HepG2 (cell line): ENCODE measurements around the gene PSMC3IP. TPM values are rescaled to one million over a fixed set of nuclear protein-coding genes. Genes with fewer than 3 reads are reported as not detected.

ENCODE experiments used
- ATAC-seq: fragments of 200-7000 bp; cut with Tn5 transposase; 3 replicates; pipeline ENCODE4 v1.9.1; 2020; ENCODE audit warnings: mild to moderate bottlenecking, moderate library complexity
- BruUV-seq: library from RNA; stranded (reverse); fragments of 400-500 nt; replicated peaks from 2 replicates; lab custom pipeline; 2021; lab: Mats Ljungman, UMichigan
- CTCF ChIA-PET: fragments of 300-600 bp; formaldehyde crosslinking; extraction: SDS; loops from one replicate; lab custom pipeline; 2021; ENCODE audit warnings: low total read pairs, inconsistent platforms, low intra/inter-chr PET ratio; lab: Yijun Ruan, JAX
- POLR2A ChIA-PET: fragments of 350-600 bp; sonication (Branson Sonifier 250); formaldehyde crosslinking; loops from one replicate; lab custom pipeline; 2020; ENCODE audit warnings: antibody characterized with exemption, inconsistent platforms; lab: Yijun Ruan, JAX
- DNase-seq: peaks from one replicate; pipeline ENCODE4 v3.0.0-alpha.2; 2015; ENCODE audit warnings: low spot score
- FAIRE-seq: peaks from 3 replicates; lab custom pipeline; 2011; peaks lifted over from hg19 to GRCh38; lab: Jason Lieb, UNC
- H2AFZ ChIP-seq: one replicate; pipeline ENCODE4 v1.6.1; 2011; ENCODE audit warnings: low read length, inconsistent platforms
- H3K27ac ChIP-seq: fragments of 300-600 bp; 3 replicates; pipeline ENCODE4 v1.8.0; 2011; ENCODE audit warnings: mixed run types, mild to moderate bottlenecking, mixed read lengths, low read length, inconsistent platforms; ENCODE audit not compliant: insufficient read depth; ENCODE audit errors: extremely low read length
- H3K27me3 ChIP-seq, 2 experiments: fragments of 200-600 bp in 1 of 2; 2 replicates in 1 of 2; 3 replicates in 1 of 2; pipeline versions ENCODE4 v1.6.0 to v1.8.0; 2011; ENCODE audit warnings: low read length in 2 of 2, mild to moderate bottlenecking in 2 of 2, moderate library complexity in 2 of 2, inconsistent platforms in 1 of 2; ENCODE audit not compliant: insufficient read depth in 2 of 2, control insufficient read depth in 1 of 2
- H3K36me3 ChIP-seq, 2 experiments: fragments of 200-600 bp in 1 of 2; replicated peaks in 1 of 2; 2 replicates in 1 of 2; 3 replicates in 1 of 2; pipeline versions ENCODE4 v1.5.1 to v1.8.0; 2011; ENCODE audit warnings: low read length in 2 of 2, inconsistent platforms in 1 of 2; ENCODE audit not compliant: insufficient read depth in 2 of 2, control insufficient read depth in 1 of 2
- H3K4me1 ChIP-seq: 2 replicates; pipeline ENCODE4 v1.5.1; 2012; ENCODE audit warnings: low read length, inconsistent platforms; ENCODE audit not compliant: insufficient read depth
- H3K4me2 ChIP-seq: 2 replicates; pipeline ENCODE4 v1.6.0; 2011; ENCODE audit warnings: low read depth, low read length, inconsistent platforms
- H3K4me3 ChIP-seq, 3 experiments: fragments of 200-600 bp in 1 of 3; sonication (generic), shearing (Covaris generic) in 1 of 3; replicated peaks in 1 of 3; 2 replicates each; pipeline ENCODE4 v1.5.1; 2011 to 2016; ENCODE audit warnings: low read length in 3 of 3, inconsistent platforms in 2 of 3, low read depth in 2 of 3, mild to moderate bottlenecking in 2 of 3, control low read depth in 1 of 3, mixed read lengths in 1 of 3; ENCODE audit not compliant: insufficient read depth in 1 of 3
- H3K79me2 ChIP-seq: one replicate; pipeline ENCODE4 v1.6.1; 2011; ENCODE audit warnings: low read length, inconsistent platforms; ENCODE audit not compliant: insufficient read depth
- H3K9ac ChIP-seq: 2 replicates; pipeline ENCODE4 v1.6.0; 2011; ENCODE audit warnings: mild to moderate bottlenecking, low read depth, low read length, inconsistent platforms; ENCODE audit not compliant: insufficient read depth
- H3K9me3 ChIP-seq: 2 replicates; pipeline ENCODE4 v1.5.1; 2012; ENCODE audit warnings: mild to moderate bottlenecking, low read length
- H4K20me1 ChIP-seq: 2 replicates; pipeline ENCODE4 v1.6.0; 2011; ENCODE audit warnings: inconsistent platforms, mild to moderate bottlenecking, low read length, moderate library complexity; ENCODE audit not compliant: insufficient read depth
- AGO2 ChIP-seq: fragments of 200-400 bp; formaldehyde crosslinking; optimal IDR thresholded peaks from 2 replicates; pipeline ENCODE3; 2017; ENCODE audit warnings: mild to moderate bottlenecking, low read depth, low read length, moderate library complexity
- NFE2L2 ChIP-seq: fragments of 150-350 bp; IDR thresholded peaks from 2 replicates; pipeline ENCODE4 v1.6.1; 2014; ENCODE audit warnings: low read length
- PRDM15 ChIP-seq: sonication (generic); formaldehyde crosslinking; IDR thresholded peaks from 2 replicates; pipeline ENCODE4 v1.4.0; 2020; ENCODE audit warnings: missing genetic modification reagents
- RARA ChIP-seq: IDR thresholded peaks from 2 replicates; pipeline ENCODE4 v1.6.1; 2016; ENCODE audit warnings: missing genetic modification reagents, missing compliant biosample characterization
- RBFOX2 ChIP-seq: fragments of 200-400 bp; formaldehyde crosslinking; IDR thresholded peaks from 2 replicates; pipeline ENCODE4 v1.6.1; 2017; ENCODE audit warnings: low read depth, mild to moderate bottlenecking, low read length
- REXO4 ChIP-seq: sonication (generic); formaldehyde crosslinking; IDR thresholded peaks from 2 replicates; pipeline ENCODE4 v1.8.0; 2022; ENCODE audit warnings: missing genetic modification reagents, mild to moderate bottlenecking, borderline replicate concordance
- TRIM22 ChIP-seq: fragments of 450-650 bp; IDR thresholded peaks from 2 replicates; pipeline ENCODE4 v1.6.1; 2017
- ZC3H13 ChIP-seq: sonication (generic); formaldehyde crosslinking; IDR thresholded peaks from 2 replicates; pipeline ENCODE4 v1.8.1; 2023; ENCODE audit warnings: mild to moderate bottlenecking, missing genetic modification reagents, moderate library complexity
- ZFP62 ChIP-seq: sonication (generic); formaldehyde crosslinking; IDR thresholded peaks from 2 replicates; pipeline ENCODE4 v1.4.0; 2020; ENCODE audit warnings: missing genetic modification reagents
- ZMYM3 ChIP-seq: sonication (generic); formaldehyde crosslinking; IDR thresholded peaks from 2 replicates; pipeline ENCODE4 v1.5.1; 2020; ENCODE audit warnings: mild to moderate bottlenecking, missing genetic modification reagents
- ZNF354B ChIP-seq: sonication (generic); formaldehyde crosslinking; IDR thresholded peaks from 2 replicates; pipeline ENCODE4 v1.8.0; 2022; ENCODE audit warnings: mild to moderate bottlenecking, missing genetic modification reagents
- ZNF552 ChIP-seq: sonication (generic); formaldehyde crosslinking; IDR thresholded peaks from 2 replicates; pipeline ENCODE4 v1.9.0; 2022; ENCODE audit warnings: missing genetic modification reagents, mild to moderate bottlenecking, borderline replicate concordance
- ZNF724P ChIP-seq: sonication (generic); formaldehyde crosslinking; IDR thresholded peaks from 2 replicates; pipeline ENCODE4 v1.8.0; 2022; ENCODE audit warnings: missing genetic modification reagents, borderline replicate concordance
- WGBS: methylation state at CpG from one replicate; pipeline ENCODE4 v1.1.6; 2017; ENCODE audit warnings: low lambda C conversion rate; 5-methylcytosine and 5-hydroxymethylcytosine counted together
- in situ Hi-C: cut with HindIII; loops from 2 replicates; pipeline ENCODE4 v1.10.0; 2017; ENCODE audit warnings: low pct_unique_long_range_greater_than_20kb; ENCODE audit not compliant: extremely low pct_ligation_motif_present
- intact Hi-C: fragments of 100-400 bp; cut with micrococcal nuclease; formaldehyde crosslinking; loops from one replicate; pipeline ENCODE4 v1.10.0; 2022; ENCODE audit not compliant: unreplicated experiment
- polyA plus RNA-seq, 8 experiments: library from polyadenylated mRNA; depleted of rRNA in 3 of 8; stranded (reverse) in 7 of 8; unstranded in 1 of 8; fragments of >200 nt; fragmentation: Illumina TruSeq in 4 of 8; extraction: Trizol in 4 of 8; gene quantifications; 2 replicates each; pipeline versions ENCODE4 v1.2.1 to v1.2.3, GENCODE V29; 2011 to 2016; ENCODE audit warnings: low read depth in 4 of 8, missing spikeins in 1 of 8, mixed read lengths in 1 of 8; ENCODE audit not compliant: insufficient read depth in 1 of 8
- total RNA-seq, 5 experiments: library from RNA; depleted of rRNA; stranded (reverse); fragments of >200 nt; fragmentation: Illumina TruSeq; extraction: Trizol; gene quantifications; 2 replicates each; pipeline ENCODE4 v1.2.3, GENCODE V29; 2016; ENCODE audit warnings: low read depth in 1 of 5
- TF ChIP-seq, protein P1 (sequence below): sonication (generic); formaldehyde crosslinking; IDR thresholded peaks from 2 replicates; pipeline ENCODE4 v1.4.0; 2020; ENCODE audit warnings: missing genetic modification reagents
- TF ChIP-seq, protein P2 (sequence below): sonication (generic); formaldehyde crosslinking; IDR thresholded peaks from 2 replicates; pipeline ENCODE4 v1.5.0; 2020; ENCODE audit warnings: mild to moderate bottlenecking, missing genetic modification reagents

PSMC3IP gene
- total and polyA plus RNA-seq, 2 of the 13 experiments (the other 11 are each of a cell fraction or from before 2014, with no cell fraction given) = 6.5 to 22.4 TPM

DNA sequence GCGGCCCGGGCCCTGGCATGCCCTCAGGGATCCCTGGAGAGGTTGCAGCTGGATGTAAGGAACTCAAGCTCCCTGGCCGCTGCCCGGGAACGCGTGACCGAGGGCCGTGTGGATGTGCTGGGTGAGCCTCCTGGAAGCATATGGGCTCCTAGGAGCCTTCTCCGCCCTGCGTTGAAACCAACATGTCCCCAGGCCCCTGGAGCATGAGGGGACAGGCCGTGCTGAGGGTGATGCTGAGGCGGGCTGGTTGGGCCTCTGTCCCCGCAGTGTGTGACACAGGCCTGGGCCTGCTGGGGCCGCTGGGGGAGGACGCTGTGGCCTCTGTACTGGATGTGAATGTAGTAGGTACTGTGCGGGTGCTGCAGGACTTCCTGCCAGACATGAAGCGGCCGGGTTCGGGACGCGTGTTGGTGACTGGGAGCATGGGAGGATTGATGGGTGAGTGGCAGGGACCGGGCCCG is 30.5 kb downstream of the PSMC3IP start:
- Histone ChIP-seq H2AFZ (no peak overlapping the region), H4K20me1 (no peaks in the 10 kb centered on the region), H3K9me3 (no peaks in the 10 kb centered on the region), H3K4me3 (no peak overlapping the region), H3K36me3 (peaks cover 0 to 14% of the 10 kb centered on the region in 2 experiments; a peak in 3 of 5 replicates), H3K79me2 (no peaks in the 10 kb centered on the region), H3K4me2 (no peak overlapping the region), H3K27ac (no peak overlapping the region), H3K27me3 (no peaks in the 10 kb centered on the region), H3K4me1 (peaks cover 65% of the 10 kb centered on the region), H3K9ac (no peak overlapping the region)
- POLR2A ChIA-PET = interaction anchor here (2.6 to 6.1 kb wide), 2 partner anchors 10 to 17 kb away, joined by 15 to 45 read pairs; partner anchors contain the start of gene NAGLU
- ATAC-seq (peak; percentile 3), DNase-seq (no peak), FAIRE-seq (no peak)
- in situ Hi-C loops (no loop called here), intact Hi-C loops (no loop called here)
- 95% methylated on average over 23 of the region's 23 CpGs for WGBS
- no TSS peak for BruUV-seq
- CTCF ChIA-PET = no interaction called here
- no peak for TF ChIP-seq RBFOX2
- no peak for TF ChIP-seq ZNF724P (CRISPR knock-in tag)
- TF ChIP-seq ZNF552 (CRISPR knock-in tag) = no peak
- TF ChIP-seq PRDM15 = no peak
- peak; percentile 71 for TF ChIP-seq AGO2
- TF ChIP-seq ZFP62 (CRISPR knock-in tag) = no peak
- TF ChIP-seq NFE2L2 = no peak
- TF ChIP-seq ZC3H13 (CRISPR knock-in tag) = peak; percentile 70
- no peak for TF ChIP-seq REXO4
- no peak for TF ChIP-seq RARA (CRISPR knock-in tag)
- TF ChIP-seq, protein P1, sequence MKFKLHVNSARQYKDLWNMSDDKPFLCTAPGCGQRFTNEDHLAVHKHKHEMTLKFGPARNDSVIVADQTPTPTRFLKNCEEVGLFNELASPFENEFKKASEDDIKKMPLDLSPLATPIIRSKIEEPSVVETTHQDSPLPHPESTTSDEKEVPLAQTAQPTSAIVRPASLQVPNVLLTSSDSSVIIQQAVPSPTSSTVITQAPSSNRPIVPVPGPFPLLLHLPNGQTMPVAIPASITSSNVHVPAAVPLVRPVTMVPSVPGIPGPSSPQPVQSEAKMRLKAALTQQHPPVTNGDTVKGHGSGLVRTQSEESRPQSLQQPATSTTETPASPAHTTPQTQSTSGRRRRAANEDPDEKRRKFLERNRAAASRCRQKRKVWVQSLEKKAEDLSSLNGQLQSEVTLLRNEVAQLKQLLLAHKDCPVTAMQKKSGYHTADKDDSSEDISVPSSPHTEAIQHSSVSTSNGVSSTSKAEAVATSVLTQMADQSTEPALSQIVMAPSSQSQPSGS (CRISPR knock-in tag) = no peak
- no peak for TF ChIP-seq ZMYM3
- TF ChIP-seq, protein P2, sequence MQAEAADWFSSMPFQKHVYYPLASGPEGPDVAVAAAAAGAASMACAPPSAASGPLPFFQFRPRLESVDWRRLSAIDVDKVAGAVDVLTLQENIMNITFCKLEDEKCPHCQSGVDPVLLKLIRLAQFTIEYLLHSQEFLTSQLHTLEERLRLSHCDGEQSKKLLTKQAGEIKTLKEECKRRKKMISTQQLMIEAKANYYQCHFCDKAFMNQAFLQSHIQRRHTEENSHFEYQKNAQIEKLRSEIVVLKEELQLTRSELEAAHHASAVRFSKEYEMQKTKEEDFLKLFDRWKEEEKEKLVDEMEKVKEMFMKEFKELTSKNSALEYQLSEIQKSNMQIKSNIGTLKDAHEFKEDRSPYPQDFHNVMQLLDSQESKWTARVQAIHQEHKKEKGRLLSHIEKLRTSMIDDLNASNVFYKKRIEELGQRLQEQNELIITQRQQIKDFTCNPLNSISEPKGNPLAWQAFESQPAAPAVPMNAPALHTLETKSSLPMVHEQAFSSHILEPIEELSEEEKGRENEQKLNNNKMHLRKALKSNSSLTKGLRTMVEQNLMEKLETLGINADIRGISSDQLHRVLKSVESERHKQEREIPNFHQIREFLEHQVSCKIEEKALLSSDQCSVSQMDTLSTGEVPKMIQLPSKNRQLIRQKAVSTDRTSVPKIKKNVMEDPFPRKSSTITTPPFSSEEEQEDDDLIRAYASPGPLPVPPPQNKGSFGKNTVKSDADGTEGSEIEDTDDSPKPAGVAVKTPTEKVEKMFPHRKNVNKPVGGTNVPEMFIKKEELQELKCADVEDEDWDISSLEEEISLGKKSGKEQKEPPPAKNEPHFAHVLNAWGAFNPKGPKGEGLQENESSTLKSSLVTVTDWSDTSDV (CRISPR knock-in tag) = no peak
- no peak for TF ChIP-seq ZNF354B (CRISPR knock-in tag)
- no peak for TF ChIP-seq TRIM22
